ENCODE data around the gene RANGAP1.

RANGAP1 gene

DNA sequence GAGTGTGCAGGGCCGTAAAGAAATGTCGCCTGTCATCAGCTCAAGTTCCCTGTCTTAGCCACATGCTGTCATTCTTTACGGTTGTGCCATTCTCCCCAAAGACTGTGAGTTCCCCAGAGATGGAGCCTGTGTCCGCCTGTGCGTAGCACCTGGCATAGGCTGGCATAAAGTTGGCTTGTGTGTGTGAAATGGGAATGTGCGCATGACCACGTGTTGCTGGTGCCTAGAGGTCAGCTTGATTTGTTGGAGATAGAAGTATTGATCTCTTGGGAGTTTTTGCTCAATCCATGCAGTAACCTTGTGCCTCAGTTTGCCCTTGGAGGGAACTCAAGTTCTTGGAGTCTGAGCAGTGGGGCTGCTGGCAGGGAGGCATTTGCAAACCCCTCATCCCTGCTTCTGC lies 54.6 kb downstream of the RANGAP1 start:
- DNase-seq, result no peak

- DNase-seq, result no peak
Measured at GRCh38 chr22:41230401-41230785, 55.6 kb downstream of the RANGAP1 start.

GRCh38 chr22:41229730-41230400 lies 56.1 kb downstream of the RANGAP1 start:
- peak; percentile 25 for DNase-seq

GRCh38 chr22:41229215-41229614 lies 56.8 kb downstream of the RANGAP1 start:
- no peak for DNase-seq

GRCh38 chr22:41226723-41227655 lies 59.0 kb downstream of the RANGAP1 start:
- no peak for DNase-seq

DNA sequence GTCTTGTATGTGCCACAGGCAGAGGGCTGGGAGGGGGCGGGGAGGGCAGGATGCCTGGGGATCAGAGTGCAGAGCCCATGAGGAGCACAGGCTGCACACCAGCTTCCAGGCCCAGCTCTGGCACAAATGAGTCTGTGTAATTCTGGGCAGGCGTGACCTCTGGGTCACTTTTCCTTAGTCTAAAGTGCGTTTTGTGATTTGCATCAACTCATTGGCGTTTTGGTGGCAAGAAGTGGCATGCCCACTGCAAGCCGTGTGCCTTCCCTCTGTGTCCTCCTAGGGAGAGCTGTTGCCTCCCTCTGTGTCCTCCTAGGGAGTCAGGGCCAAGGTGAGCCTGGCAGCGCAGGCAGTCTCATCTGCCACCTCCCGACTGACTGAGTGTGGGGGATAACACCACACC lies 62.5 kb downstream of the RANGAP1 start:
- no peak for DNase-seq

DNA sequence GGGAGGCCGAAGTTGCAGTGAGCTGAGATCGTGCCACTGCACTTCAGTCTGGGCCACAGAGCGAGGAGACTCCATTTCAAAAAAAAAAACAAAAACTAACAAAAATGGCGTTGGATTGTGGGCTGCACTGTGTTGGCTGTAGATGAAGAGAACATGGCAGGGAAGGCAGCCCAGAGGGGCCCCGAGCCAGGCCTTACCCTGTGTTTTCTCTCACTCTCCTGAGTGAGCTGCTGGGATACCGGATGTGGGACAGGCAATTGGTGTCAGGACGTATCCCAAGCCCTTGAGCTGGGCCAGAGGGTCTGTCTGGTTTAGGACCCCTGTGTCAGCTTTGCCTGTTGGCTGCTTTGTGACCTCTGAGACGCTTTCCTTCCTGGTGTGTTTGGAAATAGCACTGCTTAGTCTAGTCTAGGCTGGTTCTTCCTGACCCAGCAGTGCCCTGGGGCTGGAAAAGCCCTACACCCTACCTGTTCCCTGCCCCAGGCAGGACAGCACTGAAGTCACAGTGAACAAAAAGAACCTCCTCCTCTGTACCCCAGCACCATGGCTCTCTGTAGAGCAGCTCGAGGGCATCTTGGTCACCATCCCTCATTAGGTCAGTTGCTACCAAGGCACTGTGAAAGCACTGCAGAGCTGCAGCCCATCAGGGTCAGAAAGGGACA lies 63.0 kb downstream of the RANGAP1 start:
- DNase-seq, result no peak

DNA sequence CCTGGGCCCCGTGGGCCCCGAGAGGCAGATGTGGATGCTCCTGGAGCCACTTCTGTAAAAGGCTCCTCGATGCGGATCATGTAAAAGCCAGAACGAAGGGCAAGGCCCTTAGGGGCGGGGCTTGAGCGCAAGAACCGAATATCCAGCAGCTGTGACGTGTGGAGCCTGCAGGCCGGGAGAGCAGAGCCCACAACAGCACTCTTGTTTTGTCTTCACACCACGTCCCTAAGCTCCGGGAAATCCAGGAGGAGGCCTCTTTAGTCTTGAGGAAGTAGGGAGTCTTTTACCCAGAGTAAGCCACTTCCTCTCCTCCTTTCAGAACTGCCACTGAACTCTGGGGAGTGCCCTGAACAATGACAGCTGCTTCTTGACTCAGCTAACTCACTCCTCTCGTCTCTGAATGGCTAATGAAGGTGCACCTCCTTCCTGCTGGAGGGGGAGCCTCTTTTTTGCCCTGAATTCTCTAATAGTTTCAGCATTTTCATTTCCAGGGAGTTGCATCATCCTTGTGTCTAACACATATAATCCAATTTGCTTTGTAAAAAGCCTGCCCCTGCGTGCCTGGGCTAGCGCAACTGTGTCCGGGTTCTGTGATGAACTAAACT lies 68.3 kb downstream of the RANGAP1 start:
- DNase-seq, result peak; percentile 78

DNA sequence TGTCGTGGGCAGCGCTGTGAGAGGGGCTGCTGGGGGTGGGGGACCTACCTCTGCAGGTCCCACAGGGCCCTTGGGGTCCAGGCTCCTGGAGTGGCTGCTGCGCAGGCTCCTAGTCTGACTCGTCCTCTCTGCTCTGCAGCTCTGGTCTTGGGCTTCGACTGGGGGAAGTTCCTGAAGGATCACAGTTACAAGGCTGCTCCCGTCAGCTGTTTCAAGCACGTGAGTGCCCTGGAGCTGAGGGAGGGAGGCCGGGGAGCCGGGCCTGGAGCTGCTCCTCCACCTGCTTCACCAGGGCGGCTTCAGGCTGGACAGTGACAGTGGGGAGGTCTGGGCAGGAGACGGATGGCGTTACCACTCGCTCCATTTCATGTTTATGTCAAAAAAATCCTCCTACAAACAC lies 69.0 kb downstream of the RANGAP1 start:
- no peak for DNase-seq

GRCh38 chr22:41215926-41216325 lies 70.1 kb downstream of the RANGAP1 start:
- no peak for DNase-seq

DNA sequence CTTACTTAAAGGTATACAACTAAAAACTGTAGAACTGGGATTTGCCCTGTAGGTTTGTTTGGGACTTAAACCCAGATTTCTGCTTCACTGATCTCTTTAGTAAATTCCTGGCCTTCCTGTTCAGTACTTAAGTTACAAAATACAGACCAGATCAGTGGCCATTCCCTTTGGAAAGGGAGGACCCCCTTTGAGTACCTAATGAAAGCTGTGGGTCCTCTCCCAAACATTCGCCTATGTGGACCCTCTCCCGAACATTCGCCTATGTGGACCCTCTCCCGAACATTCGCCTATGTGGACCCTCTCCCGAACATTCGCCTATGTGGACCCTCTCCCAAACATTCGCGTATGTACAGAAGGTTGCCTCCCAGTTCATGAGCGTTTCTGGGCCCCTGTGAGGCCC lies 70.6 kb downstream of the RANGAP1 start:
- DNase-seq, result no peak

DNA sequence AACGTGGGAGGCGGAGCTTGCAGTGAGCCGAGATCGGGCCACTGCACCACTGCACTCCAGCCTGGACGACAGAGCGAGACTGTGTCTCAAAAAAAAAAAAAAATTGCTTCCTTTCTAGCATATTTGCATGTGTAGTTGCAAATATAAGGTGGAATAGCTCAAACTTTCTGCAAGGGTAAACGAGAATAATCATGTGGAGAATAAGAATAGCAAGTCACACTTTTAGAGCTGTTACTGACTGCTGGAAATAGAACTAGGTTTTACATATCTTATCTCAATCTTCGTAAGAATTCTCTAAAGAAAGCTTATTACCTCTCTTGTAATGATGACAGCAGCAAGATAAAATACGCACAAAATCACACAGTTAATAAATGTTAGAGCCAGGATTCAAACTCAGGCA lies 79.3 kb downstream of the RANGAP1 start:
- DNase-seq, result no peak

DNA sequence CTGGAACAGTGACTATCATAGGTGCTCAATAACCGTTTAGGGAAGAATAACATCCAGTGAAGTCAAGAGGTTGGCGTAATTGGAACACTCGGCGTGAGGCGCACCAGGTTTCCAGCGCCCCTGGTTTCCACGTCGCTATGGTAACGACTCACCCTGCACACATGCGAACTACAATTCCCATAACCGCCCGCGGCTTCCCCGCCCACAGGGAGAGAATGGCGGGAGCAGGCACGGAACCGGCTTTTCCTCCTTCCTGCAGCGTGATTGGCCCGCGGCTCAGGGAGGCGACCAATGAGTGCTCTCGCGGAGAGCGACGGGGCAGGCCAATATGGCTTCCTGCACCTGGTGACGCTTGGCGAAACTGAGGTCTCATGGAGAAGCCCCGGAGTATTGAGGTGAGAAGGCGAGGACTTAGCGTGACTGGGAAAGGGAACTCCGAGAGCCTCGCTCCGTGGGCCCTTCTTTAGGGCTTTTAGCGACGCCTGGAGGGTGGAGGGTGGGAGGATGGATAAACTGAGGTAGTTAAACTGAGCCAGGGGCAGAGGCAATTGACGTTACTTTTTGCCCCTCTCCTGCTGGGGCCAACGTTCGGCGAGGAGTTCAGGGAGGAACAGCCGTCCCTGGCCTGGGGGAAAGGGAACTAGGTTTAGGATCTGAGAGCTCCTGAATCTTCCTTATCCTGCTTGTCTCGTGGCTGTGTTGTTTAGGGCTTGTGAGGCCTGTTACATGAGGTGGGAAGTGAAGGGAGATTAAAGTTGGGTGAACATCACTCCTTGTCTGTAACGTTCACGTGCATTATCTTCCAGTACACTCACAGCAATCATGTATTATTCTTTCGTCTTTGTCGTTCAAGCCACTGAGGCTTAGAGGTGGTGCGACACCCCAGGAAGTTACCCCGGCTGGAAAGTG lies 80.7 kb downstream of the RANGAP1 start, which contains the start of gene L3MBTL2:
L3MBTL2 (plus strand) TSS at position 321 of the 909 bp plus-strand sequence; CDS start at position 372, 51 bp downstream.
- DNase-seq, result peak; percentile 86

DNA sequence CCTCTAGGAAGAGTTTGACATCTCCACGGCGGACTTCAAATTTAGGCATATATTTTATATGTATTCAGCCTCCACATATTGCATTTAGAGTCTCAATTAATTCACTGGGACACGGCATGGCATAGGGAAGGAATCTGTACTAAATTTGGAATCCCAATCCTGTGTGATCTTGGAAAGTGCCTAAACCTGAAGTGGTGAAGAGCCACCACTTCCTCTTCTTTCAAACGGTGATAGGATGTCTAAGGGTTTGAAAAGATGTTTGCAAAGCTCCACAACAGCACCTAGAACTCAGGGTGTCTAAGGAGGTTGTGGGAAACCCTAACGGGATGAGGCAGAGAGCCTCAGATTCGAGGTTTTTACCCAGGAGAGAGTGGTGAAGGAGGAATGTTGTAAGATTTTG lies 81.9 kb downstream of the RANGAP1 start:
- DNase-seq, result no peak

GRCh38 chr22:41203118-41203517 lies 82.9 kb downstream of the RANGAP1 start:
- no peak for DNase-seq

- DNase-seq, result no peak
Measured at GRCh38 chr22:41201141-41201540, 84.8 kb downstream of the RANGAP1 start.

DNA sequence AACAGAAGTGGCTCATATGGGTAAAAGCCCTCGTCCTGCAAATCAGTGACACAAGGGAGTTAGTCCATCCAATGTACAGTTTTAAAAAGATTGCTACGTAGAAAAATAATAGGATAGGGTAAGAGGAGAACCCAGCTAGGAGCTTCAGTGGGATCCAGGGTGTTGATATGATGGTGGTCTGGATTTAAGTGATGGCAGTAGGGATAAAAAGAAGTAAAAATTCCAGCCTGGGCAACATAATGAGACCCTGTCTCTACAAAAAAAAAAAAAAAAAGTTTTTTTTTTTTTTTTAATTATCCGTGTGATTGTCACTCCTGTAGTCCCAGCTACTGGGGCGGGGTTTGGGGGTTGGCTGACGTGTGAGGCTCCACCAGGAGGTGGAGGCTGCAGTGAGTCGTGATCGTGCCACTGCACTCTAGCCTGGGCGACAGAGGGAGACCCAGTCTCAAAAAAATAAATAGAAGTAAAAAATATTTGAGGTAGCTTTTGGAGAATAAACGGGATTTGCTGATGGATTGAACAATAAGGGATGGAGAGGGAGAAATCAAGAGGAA lies 87.9 kb downstream of the RANGAP1 start:
- DNase-seq, result no peak

- DNase-seq, result peak; percentile 61
Measured at GRCh38 chr22:41197038-41197972, 88.7 kb downstream of the RANGAP1 start.

Data from GDM1 (cell line).